ENCODE data around the gene RHOD. TPM values are rescaled to one million over a fixed set of nuclear protein-coding genes. Genes with fewer than 3 reads are reported as not detected.

Gene RHOD
- total RNA-seq, 4 donors from 2014 or later = 74.6 to 109 (median 87.8) TPM

- DNase-seq (ENCODE audit: low spot score in 2 of 2) = peak; percentile 38 to 78
- intact Hi-C loops (cut with DNase I; ENCODE audit: low total_unique reads) = no loop called here
- H3K4me3 ChIP-seq (ENCODE audit: low read depth, poor library complexity, severe bottlenecking) = peak overlapping the region; percentile 94
- no peak for TF ChIP-seq POLR2A (IDR thresholded peaks at IDR 0.05)
- no peak for TF ChIP-seq CTCF (IDR thresholded peaks at IDR 0.05)
- 10 to 12% methylated on average over 9 of the region's 9 CpGs for WGBS, 2 donors
These were observed 64.4 kb downstream of the RHOD start for GRCh38 chr11:67120881-67121710.

Small RNA genes within 50 kb of the gene (microRNA-seq; reads per million reads assigned to microRNA genes)
- gene MIR6860 (ENCODE audit: borderline number of aligned reads in 1 of 2, borderline replicate concordance in 2 of 2) = 0 reads per million in 2 donors

Other genes with a start within 250 kb of the RHOD start
- gene RCE1, start 213.4 kb upstream of the RHOD start, total RNA-seq = 10 to 100 TPM; 23.8 to 32.8 (median 29.7) TPM
- gene LRFN4, start 199.8 kb upstream of the RHOD start, total RNA-seq = 10 to 100 TPM in 3 of 4 donors, 1 to 10 TPM in 1; 5.5 to 14.1 (median 10.3) TPM
- 10 to 100 TPM in 3 of 4 donors, 1 to 10 TPM in 1; 7.3 to 22.5 (median 17.4) TPM for gene PC, start 98.5 kb upstream of the RHOD start, total RNA-seq
- gene C11orf86, start 81.5 kb upstream of the RHOD start, total RNA-seq = not detected
- 1 to 10 TPM in 1 of 4 donors, under 1 TPM in 3; 0.08 to 1.7 (median 0.41) TPM for gene SYT12, start 33.7 kb upstream of the RHOD start, total RNA-seq
- 10 to 100 TPM; 64.5 to 84.0 (median 70.3) TPM for gene KDM2A, start 62.4 kb downstream of the RHOD start, total RNA-seq
- gene GRK2, start 209.6 kb downstream of the RHOD start, total RNA-seq = 100 to 1,000 TPM in 3 of 4 donors, 10 to 100 TPM in 1; 81.1 to 127 (median 114) TPM
- gene ANKRD13D, start 232.5 kb downstream of the RHOD start, total RNA-seq = 10 to 100 TPM; 60.5 to 84.7 (median 72.8) TPM
- 10 to 100 TPM; 58.6 to 71.0 (median 62.0) TPM for gene SSH3, start 246.7 kb downstream of the RHOD start, total RNA-seq